ENCODE results near the gene KRTAP13-3.

KRTAP13-3 gene

DNA sequence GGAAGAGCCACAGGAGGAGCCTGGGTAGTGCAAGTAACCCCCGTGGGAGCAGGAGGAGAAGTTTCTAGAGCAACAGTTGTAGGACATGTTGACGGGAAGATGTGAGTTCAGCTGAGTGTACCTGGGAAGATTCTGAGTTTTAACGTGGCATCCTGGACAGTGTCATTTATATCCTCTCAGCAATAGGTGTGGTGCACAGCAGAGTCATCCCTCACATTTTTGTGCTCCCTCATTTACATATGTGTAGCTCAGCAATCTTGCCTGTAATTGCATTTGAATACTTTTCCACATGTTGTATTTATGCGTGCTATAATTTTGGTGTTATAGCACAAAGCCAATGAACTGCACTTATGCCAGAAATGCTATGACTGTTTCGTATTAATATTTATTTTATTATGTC, at the start of gene KRTAP13-3:
Gene KRTAP13-3 (minus strand): TSS at position 101 of the 400 bp plus-strand sequence. CDS start 14 bp downstream, at position 87.
- TF ChIP-seq CTCF (IDR thresholded peaks at IDR 0.05; ENCODE audit: low read depth, low read length, missing control alignments): no peak
- in situ Hi-C loops (cut with HindIII; ENCODE audit: low sequenced_read_pairs): no loop called here
- DNase-seq (ENCODE audit: low read depth): no peak

GRCh38 chr21:30468900-30469714, 43.4 kb upstream of the KRTAP13-3 start:
- in situ Hi-C loops (cut with HindIII; ENCODE audit: low sequenced_read_pairs): no loop called here
- no peak for TF ChIP-seq CTCF (IDR thresholded peaks at IDR 0.05; ENCODE audit: low read depth, low read length, missing control alignments)
- no peak overlapping the region for H3K4me3 ChIP-seq (ENCODE audit: low read depth, low read length)
- no peak for DNase-seq (ENCODE audit: low read depth)

More for the DNA sequence above, at the start of gene KRTAP13-3:
- H3K4me3 ChIP-seq (ENCODE audit: low read depth, low read length): no peak within 1 kb of the TSS

- in situ Hi-C loops (cut with HindIII; ENCODE audit: low sequenced_read_pairs): no loop called here
- DNase-seq (ENCODE audit: low read depth): no peak
- TF ChIP-seq CTCF (IDR thresholded peaks at IDR 0.05; ENCODE audit: low read depth, low read length, missing control alignments): peak; percentile 50
- H3K4me3 ChIP-seq (ENCODE audit: low read depth, low read length): no peak overlapping the region
Measured at GRCh38 chr21:30463713-30464112, 38.0 kb upstream of the KRTAP13-3 start.

DNA sequence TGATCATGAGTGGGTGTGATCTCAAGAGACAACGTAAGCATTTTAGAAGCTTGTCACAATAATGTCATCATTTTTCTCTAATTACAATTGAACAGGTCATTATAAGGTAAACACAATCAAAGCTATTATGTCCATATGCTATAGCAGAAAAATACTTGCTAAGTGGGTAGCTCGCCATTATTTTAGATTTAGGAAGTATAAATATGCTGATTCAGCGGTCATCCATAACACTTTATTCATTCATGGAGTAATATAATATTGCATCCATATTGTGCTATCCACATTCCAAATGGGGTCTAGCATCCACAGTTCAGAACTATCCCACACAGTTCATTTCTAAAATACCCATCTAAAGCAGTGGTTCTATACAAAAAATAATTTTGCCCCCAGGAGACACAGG, 22.8 kb upstream of the KRTAP13-3 start:
- in situ Hi-C loops (cut with HindIII; ENCODE audit: low sequenced_read_pairs): no loop called here
- no peak for DNase-seq (ENCODE audit: low read depth)
- H3K4me3 ChIP-seq (ENCODE audit: low read depth, low read length): no peak overlapping the region
- TF ChIP-seq CTCF (IDR thresholded peaks at IDR 0.05; ENCODE audit: low read depth, low read length, missing control alignments): no peak

DNA sequence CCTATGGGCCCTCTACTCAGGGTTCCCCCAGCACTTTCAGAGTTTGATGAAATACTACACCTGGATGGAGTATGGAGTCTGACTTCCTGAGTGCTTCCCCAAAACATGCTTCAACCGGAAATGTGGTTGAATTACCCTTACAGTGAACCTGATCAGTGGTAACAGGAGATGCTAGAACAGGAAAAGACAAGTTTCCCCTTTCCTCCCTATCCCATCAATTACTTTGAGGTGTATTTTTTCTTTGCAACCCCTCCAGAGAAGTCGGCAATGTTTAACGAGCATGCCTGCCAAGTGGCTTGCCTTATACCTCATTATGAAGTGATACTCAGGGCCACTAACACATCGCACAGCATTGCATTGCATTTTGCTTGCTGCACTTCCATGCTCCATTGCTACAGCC, 21.3 kb upstream of the KRTAP13-3 start:
- no peak for TF ChIP-seq CTCF (IDR thresholded peaks at IDR 0.05; ENCODE audit: low read depth, low read length, missing control alignments)
- in situ Hi-C loops (cut with HindIII; ENCODE audit: low sequenced_read_pairs): no loop called here
- no peak for DNase-seq (ENCODE audit: low read depth)
- no peak overlapping the region for H3K4me3 ChIP-seq (ENCODE audit: low read depth, low read length)

- DNase-seq (ENCODE audit: low read depth): no peak
- TF ChIP-seq CTCF (IDR thresholded peaks at IDR 0.05; ENCODE audit: low read depth, low read length, missing control alignments): no peak
- in situ Hi-C loops (cut with HindIII; ENCODE audit: low sequenced_read_pairs): no loop called here
- H3K4me3 ChIP-seq (ENCODE audit: low read depth, low read length): no peak overlapping the region
Measured at GRCh38 chr21:30444204-30444603, 18.5 kb upstream of the KRTAP13-3 start.
